NCI-H2107 (cell line): Measurements from ENCODE around the gene METTL25.

Experiments
- DNase-seq: peaks from one replicate; lab custom pipeline; 2025; lab: John Stamatoyannopoulos, UW

The METTL25 gene

GRCh38 chr12:82400819-82401218, 42.5 kb downstream of the METTL25 start:
- no peak for DNase-seq

- DNase-seq = no peak
These were observed 48.3 kb downstream of the METTL25 start for GRCh38 chr12:82406651-82407050.

GRCh38 chr12:82407481-82407880, 49.2 kb downstream of the METTL25 start:
- no peak for DNase-seq

GRCh38 chr12:82408844-82409243, 50.5 kb downstream of the METTL25 start:
- DNase-seq = no peak

- DNase-seq = no peak
These were observed 53.4 kb downstream of the METTL25 start for GRCh38 chr12:82411546-82412230.

- no peak for DNase-seq
These were observed 53.9 kb downstream of the METTL25 start for GRCh38 chr12:82412246-82412645.

GRCh38 chr12:82414044-82414443, 55.7 kb downstream of the METTL25 start:
- no peak for DNase-seq

- no peak for DNase-seq
These were observed 56.6 kb downstream of the METTL25 start for GRCh38 chr12:82414926-82415325.

GRCh38 chr12:82415402-82415801, 57.1 kb downstream of the METTL25 start:
- DNase-seq = no peak

GRCh38 chr12:82425241-82425640, 66.9 kb downstream of the METTL25 start:
- DNase-seq = no peak

- no peak for DNase-seq
These were observed 67.8 kb downstream of the METTL25 start for GRCh38 chr12:82426081-82426480.

GRCh38 chr12:82426586-82426985, 68.3 kb downstream of the METTL25 start:
- DNase-seq = no peak

- DNase-seq = no peak
These were observed 72.3 kb downstream of the METTL25 start for GRCh38 chr12:82430541-82431145.

- DNase-seq = no peak
These were observed 76.1 kb downstream of the METTL25 start for GRCh38 chr12:82434392-82434911.

GRCh38 chr12:82436354-82436753, 78.0 kb downstream of the METTL25 start:
- DNase-seq = no peak

GRCh38 chr12:82437744-82438143, 79.4 kb downstream of the METTL25 start:
- no peak for DNase-seq

- no peak for DNase-seq
These were observed 80.0 kb downstream of the METTL25 start for GRCh38 chr12:82438356-82438755.

GRCh38 chr12:82440885-82441284, 82.6 kb downstream of the METTL25 start:
- DNase-seq = no peak

- DNase-seq = no peak
These were observed 90.7 kb downstream of the METTL25 start for GRCh38 chr12:82448911-82449578.

- no peak for DNase-seq
These were observed 98.3 kb downstream of the METTL25 start for GRCh38 chr12:82456633-82457032.

- DNase-seq = no peak
These were observed 99.8 kb downstream of the METTL25 start for GRCh38 chr12:82458101-82458500.

GRCh38 chr12:82461393-82461792, 103.1 kb downstream of the METTL25 start:
- no peak for DNase-seq

GRCh38 chr12:82461836-82462235, 103.5 kb downstream of the METTL25 start:
- DNase-seq = no peak
